GM12878 (cell line): ENCODE data around the gene PIK3R5. TPM values are rescaled to one million over a fixed set of nuclear protein-coding genes. Genes with fewer than 3 reads are reported as not detected.

Experiments
- ATF7 ChIP-seq: fragments of 450-650 bp; IDR thresholded peaks from 2 replicates; pipeline ENCODE4 v1.6.1; 2016; ENCODE audit warnings: low read depth, mild to moderate bottlenecking
- BCL11A ChIP-seq: IDR thresholded peaks from 2 replicates; pipeline ENCODE4 v1.6.1; 2011; ENCODE audit warnings: low read depth, low read length
- CBFB ChIP-seq: IDR thresholded peaks from 2 replicates; pipeline ENCODE4 v1.6.1; 2016; ENCODE audit warnings: antibody characterized with exemption, low read depth
- CBX3 ChIP-seq: fragments of 200-600 bp; sonication (generic); IDR thresholded peaks from 2 replicates; pipeline ENCODE4 v1.6.1; 2016; ENCODE audit warnings: low read depth, borderline replicate concordance
- DPF2 ChIP-seq: fragments of 450-650 bp; IDR thresholded peaks from 2 replicates; pipeline ENCODE4 v1.6.1; 2017; ENCODE audit warnings: mild to moderate bottlenecking
- ETV6 ChIP-seq, 2 experiments: fragments of 450-650 bp in 1 of 2; IDR thresholded peaks in 1 of 2; conservative IDR thresholded peaks in 1 of 2; 2 replicates each; pipeline ENCODE4 v1.6.1; 2014; ENCODE audit warnings: antibody characterized with exemption in 1 of 2, borderline replicate concordance in 1 of 2, low read depth in 1 of 2, mild to moderate bottlenecking in 1 of 2, moderate library complexity in 1 of 2
- HDAC2 ChIP-seq: fragments of 200-600 bp; sonication (generic); IDR thresholded peaks from 2 replicates; pipeline ENCODE4 v1.6.1; 2017
- HDAC6 ChIP-seq: fragments of 200-600 bp; sonication (generic); IDR thresholded peaks from one replicate; pipeline ENCODE4 v1.8.0; 2017; ENCODE audit warnings: antibody characterized with exemption; ENCODE audit not compliant: unreplicated experiment
- IRF4 ChIP-seq: IDR thresholded peaks from 2 replicates; pipeline ENCODE4 v1.6.1; 2011; ENCODE audit warnings: low read depth, low read length
- IRF5 ChIP-seq: fragments of 450-650 bp; IDR thresholded peaks from 2 replicates; pipeline ENCODE4 v1.6.1; 2017; ENCODE audit warnings: borderline replicate concordance
- JUNB ChIP-seq: IDR thresholded peaks from 2 replicates; pipeline ENCODE4 v1.6.1; 2016; ENCODE audit warnings: antibody characterized with exemption, mild to moderate bottlenecking
- LARP7 ChIP-seq: fragments of 450-650 bp; IDR thresholded peaks from 2 replicates; pipeline ENCODE4 v1.6.1; 2017; ENCODE audit warnings: mild to moderate bottlenecking
- MXI1 ChIP-seq: fragments of 150-350 bp; IDR thresholded peaks from 2 replicates; pipeline ENCODE4 v1.6.1; 2011; ENCODE audit warnings: low read depth, mild to moderate bottlenecking, inconsistent platforms, low read length, improper control_type of control experiment
- NFIC ChIP-seq: IDR thresholded peaks from 2 replicates; pipeline ENCODE4 v1.6.1; 2012; ENCODE audit warnings: low read depth, mild to moderate bottlenecking, inconsistent platforms, low read length, moderate library complexity
- NKRF ChIP-seq: fragments of 450-650 bp; conservative IDR thresholded peaks from 2 replicates; pipeline ENCODE4 v1.6.1; 2017; ENCODE audit warnings: mild to moderate bottlenecking, moderate library complexity
- STAT1 ChIP-seq: fragments of 450-650 bp; conservative IDR thresholded peaks from 2 replicates; pipeline ENCODE4 v1.6.1; 2014; ENCODE audit warnings: antibody characterized with exemption, mild to moderate bottlenecking
- SUPT20H ChIP-seq: IDR thresholded peaks from 2 replicates; pipeline ENCODE4 v1.6.1; 2011; ENCODE audit warnings: low read depth, mild to moderate bottlenecking, low read length, moderate library complexity, borderline replicate concordance; ENCODE audit not compliant: control insufficient read depth
- TAF1 ChIP-seq: IDR thresholded peaks from 2 replicates; pipeline ENCODE4 v1.6.1; 2011; ENCODE audit warnings: mild to moderate bottlenecking, low read depth, low read length, borderline replicate concordance
- TCF7 ChIP-seq: IDR thresholded peaks from 2 replicates; pipeline ENCODE4 v1.6.1; 2014; ENCODE audit warnings: antibody characterized with exemption, borderline replicate concordance
- USF1 ChIP-seq: IDR thresholded peaks from 2 replicates; pipeline ENCODE4 v1.6.1; 2011; ENCODE audit warnings: borderline replicate concordance, low read depth, mild to moderate bottlenecking, moderate library complexity, mixed read lengths, low read length; ENCODE audit not compliant: insufficient read depth; ENCODE audit errors: extremely low read length
- WRNIP1 ChIP-seq: IDR thresholded peaks from 2 replicates; pipeline ENCODE4 v1.6.1; 2011; ENCODE audit warnings: low read depth, low read length, improper control_type of control experiment, borderline replicate concordance
- ZBED1 ChIP-seq: IDR thresholded peaks from 2 replicates; pipeline ENCODE4 v1.6.1; 2016; ENCODE audit warnings: borderline replicate concordance
- ZNF217 ChIP-seq: fragments of 450-650 bp; IDR thresholded peaks from 2 replicates; pipeline ENCODE4 v1.6.1; 2017; ENCODE audit warnings: antibody characterized with exemption, mild to moderate bottlenecking
- polyA plus RNA-seq, 11 experiments: library from polyadenylated mRNA; depleted of rRNA in 4 of 11; unstranded in 6 of 11; stranded (reverse) in 5 of 11; fragments of >200 nt; fragmentation: Nextera tagmentation in 4 of 11; fragmentation: Illumina TruSeq in 1 of 11; extraction: Ambion mirVana in 4 of 11; extraction: Trizol in 1 of 11; gene quantifications; 1 replicate in 1 of 11; 2 replicates in 10 of 11; pipeline versions ENCODE4 v1.2.1 to v1.2.3, GENCODE V29; 2011 to 2016; ENCODE audit warnings: inconsistent platforms in 2 of 11, missing spikeins in 2 of 11, low read depth in 1 of 11
- total RNA-seq, 4 experiments: library from RNA; depleted of rRNA in 3 of 4; stranded (reverse); fragments of >200 nt in 3 of 4; fragmentation: Illumina TruSeq in 1 of 4; extraction: Trizol in 1 of 4; gene quantifications; 2 replicates each; pipeline versions ENCODE4 v1.2.1 to v1.2.3, GENCODE V29; 2013 to 2021
- TF ChIP-seq, protein P1 (sequence below): fragments of 450-650 bp; formaldehyde crosslinking; IDR thresholded peaks from 2 replicates; pipeline ENCODE4 v1.4.0; 2020; ENCODE audit warnings: mild to moderate bottlenecking, moderate library complexity

PIK3R5 gene
- total and polyA plus RNA-seq, 10 of the 15 experiments (the other 5 are each of a cell fraction or from before 2014, with no cell fraction given), result 9.5 to 50.8 (median 35.5) TPM

DNA sequence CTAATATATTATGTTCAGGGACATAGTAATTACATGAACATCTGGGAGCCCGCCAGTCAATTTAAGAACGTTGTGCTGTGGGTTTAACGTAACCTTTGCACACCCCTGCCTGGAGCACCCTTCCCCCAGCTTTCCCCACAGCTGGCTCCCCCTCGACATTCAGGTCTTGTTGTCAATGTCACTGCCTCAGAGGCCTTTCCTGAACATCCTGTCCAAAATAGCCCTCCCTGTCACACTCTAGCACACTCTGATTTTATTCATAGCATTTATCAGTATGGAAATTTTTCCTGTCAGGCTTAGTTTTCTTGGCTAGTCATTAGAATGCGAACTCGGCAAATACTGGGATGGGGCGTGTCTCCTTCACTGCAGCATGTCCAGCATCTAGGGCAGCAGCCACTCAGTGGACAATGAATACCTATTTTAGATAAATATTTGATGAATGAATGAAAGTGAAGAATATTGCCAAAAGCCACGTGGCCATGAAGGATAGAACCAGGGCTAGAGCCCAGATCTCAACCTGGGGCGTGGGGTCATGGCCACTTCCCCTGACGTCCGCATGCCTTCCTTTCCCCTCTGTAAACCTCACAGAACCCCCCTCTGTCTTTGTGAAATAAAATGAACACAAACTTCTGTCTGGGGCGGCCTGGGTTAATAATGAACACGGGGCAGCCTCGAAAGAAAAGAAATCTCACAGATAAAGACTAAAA lies 108.5 kb downstream of the PIK3R5 start (continued):
- no peak for TF ChIP-seq SUPT20H
- no peak for TF ChIP-seq DPF2
- TF ChIP-seq LARP7, result no peak
- TF ChIP-seq JUNB, result peak; percentile 71
- no peak for TF ChIP-seq NKRF
- TF ChIP-seq HDAC6, result no peak
- no peak for TF ChIP-seq ATF7
- TF ChIP-seq CBX3, result no peak
- TF ChIP-seq ZNF217, result no peak
- TF ChIP-seq BCL11A, result peak; percentile 67
- TF ChIP-seq WRNIP1, result no peak
- TF ChIP-seq TAF1, result peak; percentile 21; the same call in 1 of the 2 replicates
- peak; percentile 29; the same call in 1 of the 2 replicates for TF ChIP-seq IRF4
- TF ChIP-seq IRF5, result no peak
- no peak for TF ChIP-seq HDAC2
- TF ChIP-seq ETV6 (conservative IDR thresholded peaks at IDR 0.05 in 1 of 2, IDR thresholded peaks at IDR 0.05 in 1 of 2; ENCODE audit: borderline replicate concordance in 1 of 2, low read depth in 1 of 2), result peak in 1 of 2 experiments; percentile 65; a peak in 2 of 4 replicates
- TF ChIP-seq USF1, result no peak
- TF ChIP-seq MXI1, result peak; percentile 60; the same call in 1 of the 2 replicates
- TF ChIP-seq STAT1, result no peak
- TF ChIP-seq ZBED1, result peak; percentile 39; the same call in 1 of the 2 replicates
- no peak for TF ChIP-seq TCF7
- TF ChIP-seq NFIC, result 0 out of 2 replicates have a peak, but pooled peaks have one; percentile 18
- TF ChIP-seq CBFB, result peak; percentile 25
- TF ChIP-seq, protein P1, sequence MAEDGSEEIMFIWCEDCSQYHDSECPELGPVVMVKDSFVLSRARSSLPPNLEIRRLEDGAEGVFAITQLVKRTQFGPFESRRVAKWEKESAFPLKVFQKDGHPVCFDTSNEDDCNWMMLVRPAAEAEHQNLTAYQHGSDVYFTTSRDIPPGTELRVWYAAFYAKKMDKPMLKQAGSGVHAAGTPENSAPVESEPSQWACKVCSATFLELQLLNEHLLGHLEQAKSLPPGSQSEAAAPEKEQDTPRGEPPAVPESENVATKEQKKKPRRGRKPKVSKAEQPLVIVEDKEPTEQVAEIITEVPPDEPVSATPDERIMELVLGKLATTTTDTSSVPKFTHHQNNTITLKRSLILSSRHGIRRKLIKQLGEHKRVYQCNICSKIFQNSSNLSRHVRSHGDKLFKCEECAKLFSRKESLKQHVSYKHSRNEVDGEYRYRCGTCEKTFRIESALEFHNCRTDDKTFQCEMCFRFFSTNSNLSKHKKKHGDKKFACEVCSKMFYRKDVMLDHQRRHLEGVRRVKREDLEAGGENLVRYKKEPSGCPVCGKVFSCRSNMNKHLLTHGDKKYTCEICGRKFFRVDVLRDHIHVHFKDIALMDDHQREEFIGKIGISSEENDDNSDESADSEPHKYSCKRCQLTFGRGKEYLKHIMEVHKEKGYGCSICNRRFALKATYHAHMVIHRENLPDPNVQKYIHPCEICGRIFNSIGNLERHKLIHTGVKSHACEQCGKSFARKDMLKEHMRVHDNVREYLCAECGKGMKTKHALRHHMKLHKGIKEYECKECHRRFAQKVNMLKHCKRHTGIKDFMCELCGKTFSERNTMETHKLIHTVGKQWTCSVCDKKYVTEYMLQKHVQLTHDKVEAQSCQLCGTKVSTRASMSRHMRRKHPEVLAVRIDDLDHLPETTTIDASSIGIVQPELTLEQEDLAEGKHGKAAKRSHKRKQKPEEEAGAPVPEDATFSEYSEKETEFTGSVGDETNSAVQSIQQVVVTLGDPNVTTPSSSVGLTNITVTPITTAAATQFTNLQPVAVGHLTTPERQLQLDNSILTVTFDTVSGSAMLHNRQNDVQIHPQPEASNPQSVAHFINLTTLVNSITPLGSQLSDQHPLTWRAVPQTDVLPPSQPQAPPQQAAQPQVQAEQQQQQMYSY (CRISPR knock-in tag), result no peak
